MCF 10A (cell line): ENCODE results near the gene PLGLB1. TPM values are rescaled to one million over a fixed set of nuclear protein-coding genes. Genes with fewer than 3 reads are reported as not detected.
"Not testable (repeated sequence)": the region's sequence is repeated elsewhere in the genome, so short reads cannot be mapped to it uniquely, and the experiment has no call there.

ENCODE experiments used
- Bru-seq: library from RNA; stranded (reverse); fragments of 400-500 nt; gene quantifications from one replicate; lab custom pipeline; 2021; lab: Mats Ljungman, UMichigan
- BruChase-seq, 2 experiments: library from RNA; stranded (reverse); fragments of 400-500 nt; gene quantifications; one replicate each; lab custom pipeline; 2021; lab: Mats Ljungman, UMichigan
- BruUV-seq: library from RNA; stranded (reverse); fragments of 400-500 nt; replicated peaks from 2 replicates; lab custom pipeline; 2021; lab: Mats Ljungman, UMichigan
- CTCF ChIA-PET: fragments of 300-600 bp; sonication (Branson Sonifier 250); formaldehyde crosslinking; extraction: SDS; loops from one replicate; lab custom pipeline; 2021; ENCODE audit warnings: antibody characterized with exemption, inconsistent platforms; lab: Yijun Ruan, JAX
- POLR2A ChIA-PET: fragments of 300-600, 350-650 bp; sonication (Branson Sonifier 250); formaldehyde crosslinking; extraction: SDS; loops from one replicate; lab custom pipeline; 2020; ENCODE audit warnings: antibody characterized with exemption, inconsistent platforms; lab: Yijun Ruan, JAX
- DNase-seq: peaks from one replicate; pipeline ENCODE4 v3.0.0-alpha.2; 2018; ENCODE audit not compliant: unreplicated experiment
- H3K27ac Mint-ChIP-seq: one replicate; pipeline ENCODE4 v1.8.0; 2022; ENCODE audit warnings: mild to moderate bottlenecking, low read depth, mixed read lengths; ENCODE audit not compliant: unreplicated experiment
- H3K27me3 Mint-ChIP-seq: one replicate; pipeline ENCODE4 v1.8.0; 2022; ENCODE audit warnings: mixed read lengths; ENCODE audit not compliant: insufficient read depth, unreplicated experiment
- H3K36me3 Mint-ChIP-seq: one replicate; pipeline ENCODE4 v1.8.0; 2022; ENCODE audit warnings: mild to moderate bottlenecking, moderate library complexity, mixed read lengths; ENCODE audit not compliant: insufficient read depth, unreplicated experiment
- H3K4me1 Mint-ChIP-seq: one replicate; pipeline ENCODE4 v1.8.0; 2022; ENCODE audit warnings: mixed read lengths; ENCODE audit not compliant: insufficient read depth, unreplicated experiment
- H3K4me3 Mint-ChIP-seq: one replicate; pipeline ENCODE4 v1.8.0; 2022; ENCODE audit warnings: mild to moderate bottlenecking, moderate library complexity, mixed read lengths; ENCODE audit not compliant: unreplicated experiment
- H3K9me3 Mint-ChIP-seq: one replicate; pipeline ENCODE4 v1.8.0; 2022; ENCODE audit warnings: mixed read lengths; ENCODE audit not compliant: unreplicated experiment
- intact Hi-C: fragments of 100-400 bp; cut with micrococcal nuclease; formaldehyde crosslinking; loops from 2 replicates; pipeline ENCODE4 v1.14.1; 2022
- long read RNA-seq: library from polyadenylated mRNA; stranded (forward); transcript quantifications from one replicate; pipeline ENCODE4 v2.0.0, GENCODE V29; 2022
- total RNA-seq: library from RNA; stranded (reverse); gene quantifications from 2 replicates; pipeline ENCODE4 v1.2.3, GENCODE V29; 2022

The PLGLB1 gene
- total RNA-seq (0.74 and 0.84 TPM in 2 replicates), Bru-seq, nascent RNA (percentile 34 among the genes with signal in this experiment), BruChase-seq, experiment 1, labeled RNA remaining after a 6-hour chase (percentile 39 among the genes with signal in this experiment), BruChase-seq, experiment 2, labeled RNA remaining after a 2-hour chase (percentile 49 among the genes with signal in this experiment)
- long read RNA-seq, partial matches to known transcripts = 0 of 1 reads
- long read RNA-seq, other reads (novel, unspliced or antisense) = 1 of 1 reads

DNA sequence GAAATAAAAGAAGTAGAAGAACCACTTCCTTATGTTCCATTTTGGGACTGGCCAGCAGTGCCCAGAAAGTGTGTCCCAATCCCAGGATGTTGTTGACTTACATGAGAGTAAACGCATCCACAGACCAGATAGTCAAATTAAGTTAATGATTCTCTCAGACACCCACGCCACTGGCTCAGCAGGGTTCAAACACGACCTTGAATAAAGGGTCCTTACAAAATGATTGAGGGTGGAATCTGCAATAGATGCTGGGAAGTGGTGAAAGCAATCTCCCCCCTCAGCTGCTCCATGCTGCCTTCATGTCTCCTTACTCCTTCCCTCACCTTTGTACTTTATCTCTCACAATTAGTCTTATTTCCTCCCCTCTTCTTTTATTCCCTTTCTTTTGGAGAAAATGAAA lies at the start of gene PLGLB1:
TSS of gene PLGLB1 (minus strand) at position 101 of the 400 bp plus-strand sequence. CDS start at position 40, 61 bp downstream.
- CTCF ChIA-PET, POLR2A ChIA-PET, H3K27ac Mint-ChIP-seq, intact Hi-C loops, H3K4me3 Mint-ChIP-seq, H3K27me3 Mint-ChIP-seq, BruUV-seq, H3K9me3 Mint-ChIP-seq, H3K36me3 Mint-ChIP-seq, H3K4me1 Mint-ChIP-seq, DNase-seq: not testable (repeated sequence)

DNA sequence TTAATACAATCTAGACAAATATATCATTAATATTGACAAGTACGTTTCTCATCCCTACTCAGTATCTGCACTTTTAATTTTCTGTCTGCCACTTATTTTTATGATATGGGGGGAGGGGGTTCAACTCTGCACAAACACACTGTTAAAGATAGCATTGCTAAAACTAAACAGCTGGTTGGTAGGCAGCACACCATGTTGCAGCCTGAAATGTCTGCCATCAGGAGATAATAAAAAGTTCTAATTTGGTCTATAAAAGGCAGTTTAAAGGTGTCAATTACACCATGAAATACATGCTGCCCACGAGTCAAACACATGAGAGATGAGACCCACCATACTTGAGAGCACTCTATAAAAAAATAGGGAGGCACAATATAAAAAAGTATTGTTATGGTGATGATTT lies 42.7 kb upstream of the PLGLB1 start:
- CTCF ChIA-PET, POLR2A ChIA-PET, DNase-seq, H3K4me3 Mint-ChIP-seq, H3K27ac Mint-ChIP-seq, intact Hi-C loops, H3K4me1 Mint-ChIP-seq, BruUV-seq, H3K27me3 Mint-ChIP-seq, H3K9me3 Mint-ChIP-seq, H3K36me3 Mint-ChIP-seq: not testable (repeated sequence)

DNA sequence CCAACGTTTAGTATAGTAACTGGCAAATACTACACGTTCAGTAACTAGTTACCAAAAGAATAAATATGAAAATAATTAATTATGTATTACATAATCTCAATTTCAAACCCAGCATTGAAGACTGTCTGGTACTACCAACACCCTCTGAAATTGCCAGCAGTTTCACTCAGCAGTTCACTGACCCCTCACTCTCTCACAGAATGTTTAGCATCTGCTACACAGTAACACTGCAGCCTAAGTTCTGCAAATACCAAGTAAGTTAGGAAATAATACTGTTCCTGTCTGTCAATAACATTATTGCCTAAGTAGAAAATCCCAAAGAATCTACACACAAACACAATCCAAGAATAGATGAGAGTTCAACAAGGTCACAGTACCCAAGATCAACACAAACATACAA lies 41.8 kb upstream of the PLGLB1 start:
- POLR2A ChIA-PET, H3K36me3 Mint-ChIP-seq, H3K9me3 Mint-ChIP-seq, CTCF ChIA-PET, H3K4me1 Mint-ChIP-seq, DNase-seq, BruUV-seq, intact Hi-C loops, H3K4me3 Mint-ChIP-seq, H3K27ac Mint-ChIP-seq, H3K27me3 Mint-ChIP-seq: not testable (repeated sequence)

DNA sequence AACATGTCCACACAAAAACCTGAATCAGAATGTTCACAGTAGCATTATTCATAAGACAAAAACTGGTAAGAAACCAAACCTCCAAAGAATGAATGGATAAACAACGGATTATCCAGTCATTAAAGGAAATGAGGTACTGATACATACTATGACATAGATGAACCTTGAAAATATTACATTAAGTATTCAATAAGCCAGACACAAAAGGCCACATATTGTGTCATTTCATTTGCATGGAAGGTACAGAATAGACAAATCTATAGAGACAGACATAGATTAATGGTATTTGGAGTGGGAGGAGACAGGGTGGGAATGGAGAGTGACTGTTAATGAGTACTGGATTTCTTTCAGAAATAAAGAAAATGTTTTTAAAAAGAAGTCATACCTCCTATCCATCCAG lies 39.9 kb upstream of the PLGLB1 start:
- CTCF ChIA-PET, H3K4me1 Mint-ChIP-seq, H3K36me3 Mint-ChIP-seq, intact Hi-C loops, BruUV-seq, H3K27ac Mint-ChIP-seq, DNase-seq, POLR2A ChIA-PET, H3K9me3 Mint-ChIP-seq, H3K27me3 Mint-ChIP-seq, H3K4me3 Mint-ChIP-seq: not testable (repeated sequence)

DNA sequence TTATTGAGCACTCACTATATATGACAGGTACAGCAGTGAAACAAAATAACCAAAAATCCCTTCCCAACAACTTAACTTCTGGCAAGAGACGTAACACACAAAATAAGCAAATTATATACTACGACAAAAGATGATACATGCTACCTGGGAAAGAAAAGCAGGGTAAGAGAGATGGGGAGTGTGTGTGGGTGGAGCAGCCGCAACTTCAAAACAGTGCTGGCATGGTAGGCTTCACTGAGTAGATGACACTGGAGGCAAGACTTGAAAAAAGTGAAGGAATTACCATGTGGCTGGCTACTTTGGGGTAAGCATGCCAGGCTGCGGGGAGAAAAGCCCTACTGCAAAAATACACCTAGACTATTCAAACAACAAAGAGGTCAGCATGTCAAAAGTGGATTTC lies 36.0 kb upstream of the PLGLB1 start:
- POLR2A ChIA-PET, BruUV-seq, H3K4me3 Mint-ChIP-seq, H3K4me1 Mint-ChIP-seq, H3K27me3 Mint-ChIP-seq, intact Hi-C loops, DNase-seq, H3K36me3 Mint-ChIP-seq, H3K27ac Mint-ChIP-seq, CTCF ChIA-PET, H3K9me3 Mint-ChIP-seq: not testable (repeated sequence)

DNA sequence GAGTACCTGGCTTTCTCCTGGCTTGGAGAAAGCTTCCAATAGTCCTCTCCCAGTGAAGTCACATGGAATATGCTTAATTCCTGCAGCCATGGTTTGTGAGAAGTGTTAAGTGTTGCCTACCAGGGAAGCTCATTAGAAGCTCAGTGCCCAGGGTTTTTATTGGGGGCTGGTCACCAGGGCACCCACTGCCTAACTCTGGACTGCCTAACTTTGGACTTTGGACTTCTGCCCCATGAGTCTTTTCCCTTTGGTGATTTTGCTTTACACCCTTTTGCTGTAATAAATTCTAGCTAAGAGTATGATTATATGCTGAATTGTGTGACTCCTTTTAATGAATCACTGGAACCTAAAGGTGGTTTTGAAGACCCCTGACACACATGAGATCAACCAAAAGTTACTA lies 35.2 kb upstream of the PLGLB1 start:
- POLR2A ChIA-PET, DNase-seq, H3K4me3 Mint-ChIP-seq, CTCF ChIA-PET, H3K36me3 Mint-ChIP-seq, H3K4me1 Mint-ChIP-seq, BruUV-seq, intact Hi-C loops, H3K27me3 Mint-ChIP-seq, H3K27ac Mint-ChIP-seq, H3K9me3 Mint-ChIP-seq: not testable (repeated sequence)

DNA sequence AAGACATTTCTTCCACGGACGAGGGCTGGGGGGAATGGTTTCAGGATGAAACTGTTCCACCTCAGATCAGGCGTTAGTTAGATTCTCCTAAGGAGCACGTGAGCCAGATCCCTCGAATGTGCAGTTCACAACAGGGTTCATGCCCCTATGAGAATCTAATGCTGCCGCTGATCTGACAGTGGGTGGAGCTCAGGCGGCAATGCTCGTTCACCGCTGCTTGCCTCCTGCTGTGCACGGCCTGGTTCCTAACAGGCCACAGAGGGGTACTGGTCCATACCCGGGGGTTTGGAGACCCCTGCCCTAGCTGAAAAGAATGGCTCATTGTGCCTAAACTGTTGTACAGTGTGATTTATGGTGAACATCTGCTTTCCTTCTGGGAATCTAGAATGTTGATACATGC lies 34.8 kb upstream of the PLGLB1 start:
- H3K27ac Mint-ChIP-seq, H3K4me3 Mint-ChIP-seq, H3K36me3 Mint-ChIP-seq, H3K27me3 Mint-ChIP-seq, POLR2A ChIA-PET, DNase-seq, CTCF ChIA-PET, intact Hi-C loops, H3K4me1 Mint-ChIP-seq, H3K9me3 Mint-ChIP-seq, BruUV-seq: not testable (repeated sequence)

DNA sequence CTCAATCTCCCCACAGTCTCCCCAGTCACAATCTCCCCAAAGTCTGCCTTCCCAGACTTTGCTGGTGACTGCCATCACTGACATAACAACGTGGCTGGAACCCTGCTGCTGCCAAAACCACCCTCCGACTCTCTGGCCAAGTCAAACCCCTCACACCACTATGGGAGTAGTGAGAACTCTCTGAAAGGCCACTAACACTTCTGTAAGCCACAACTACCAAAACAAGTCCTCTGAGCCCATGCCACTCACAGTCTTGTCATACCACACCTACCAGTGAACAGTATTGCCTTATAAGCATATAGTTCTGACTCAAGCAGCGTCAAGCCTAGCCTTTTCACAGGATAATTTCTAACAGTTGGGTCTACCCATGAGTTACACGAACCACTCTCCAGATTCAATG lies 32.7 kb upstream of the PLGLB1 start:
- POLR2A ChIA-PET = not testable (repeated sequence)

More for the DNA sequence above, 32.7 kb upstream of the PLGLB1 start:
- H3K9me3 Mint-ChIP-seq, BruUV-seq, H3K36me3 Mint-ChIP-seq, DNase-seq, H3K27ac Mint-ChIP-seq, H3K4me3 Mint-ChIP-seq, H3K4me1 Mint-ChIP-seq, intact Hi-C loops, H3K27me3 Mint-ChIP-seq, CTCF ChIA-PET: not testable (repeated sequence)
